Psoas muscle (tissue), 8 donors: ENCODE results near the gene MUSK. TPM values are rescaled to one million over a fixed set of nuclear protein-coding genes. Genes with fewer than 3 reads are reported as not detected.

Source experiments
- ATAC-seq, 4 donors: fragments of 200-7000 bp; cut with Tn5 transposase; one replicate each; pipeline ENCODE4 v1.9.1; 2020; ENCODE audit warnings: moderate library complexity in 3 of 4, mild to moderate bottlenecking in 2 of 4
- DNase-seq, 2 donors: peaks; one replicate each; pipeline ENCODE4 v3.0.0-alpha.2; 2020
- H3K27ac ChIP-seq: fragments of 200-600 bp; one replicate; pipeline ENCODE4 v1.8.0; 2022
- H3K27me3 ChIP-seq, 3 donors: fragments of 200-600 bp in 1 of 3; one replicate each; pipeline versions ENCODE4 v1.6.1 to v1.8.0; 2013 to 2022; ENCODE audit warnings: low read length in 2 of 3, mild to moderate bottlenecking in 2 of 3, moderate library complexity in 1 of 3; ENCODE audit not compliant: insufficient read depth in 3 of 3
- H3K36me3 ChIP-seq, 2 donors: fragments of 200-600 bp in 1 of 2; one replicate each; pipeline versions ENCODE4 v1.6.1 to v1.8.0; 2013 to 2022; ENCODE audit warnings: low read depth in 1 of 2, mild to moderate bottlenecking in 1 of 2, moderate library complexity in 1 of 2; ENCODE audit not compliant: insufficient read depth in 1 of 2
- H3K4me1 ChIP-seq: fragments of 200-600 bp; one replicate; pipeline ENCODE4 v1.8.0; 2022
- H3K4me3 ChIP-seq: fragments of 200-600 bp; one replicate; pipeline ENCODE4 v1.8.0; 2022; ENCODE audit warnings: mild to moderate bottlenecking
- H3K9me3 ChIP-seq: fragments of 200-600 bp; one replicate; pipeline ENCODE4 v1.8.0; 2022
- WGBS, 3 donors: extraction: QIAGEN DNeasy Blood & Tissue Kit; methylation state at CpG; one replicate each; pipeline versions ENCODE4 v1.1.6 to v1.1.7; 2013; 5-methylcytosine and 5-hydroxymethylcytosine counted together
- intact Hi-C, 2 donors: fragments of 100-400 bp; cut with DNase I; formaldehyde crosslinking; loops; one replicate each; pipeline versions ENCODE4 v1.11.0 to v1.14.2; 2022
- polyA plus RNA-seq, 3 donors: library from polyadenylated mRNA; stranded (reverse); fragments of 200-250 nt; gene quantifications; one replicate each; pipeline ENCODE4 v1.2.3, GENCODE V29; 2013
- total RNA-seq, 4 donors: library from RNA; stranded (reverse); fragmentation: NEBNext Ultra II Directional in 2 of 4; extraction: Animal tissue kit (Norgen Biotek cat#: 25700) in 2 of 4; gene quantifications; one replicate each; pipeline versions ENCODE4 v1.2.1 to v1.2.4, GENCODE V29; 2021 to 2023
- TF ChIP-seq, protein P1 (sequence below): fragments of 200-600 bp; IDR thresholded peaks from one replicate; pipeline ENCODE4 v1.8.0; 2022; ENCODE audit warnings: antibody characterized with exemption
- donor health status: healthy with polysubstance abuse.
- donor health status: DM: no; HTN: no; CAD: no; lungs with moderate emphysema.
- donor health status: Bipolar disorder and iron deficiency.
- donor health status: healthy.
- donor health status: DM: yes; HTN: yes; CAD: no.
- donor health status: DM: no; HTN: no; CAD: no.
- donor health status: DM: no; HTN: no; CAD: no.
- donor health status: DM: yes; HTN: yes; CAD: no.

Gene MUSK
- total and polyA plus RNA-seq, 7 donors: 0.66 to 15.7 (median 2.9) TPM

- Histone ChIP-seq H3K4me3 (no peak overlapping the region), H3K4me1 (no peaks in the 10 kb centered on the region), H3K27ac (no peak overlapping the region), H3K9me3 (no peaks in the 10 kb centered on the region), H3K36me3 (no peaks in the 10 kb centered on the region), H3K27me3 (no peaks in the 10 kb centered on the region)
- intact Hi-C loops: no loop called here
- ATAC-seq (no peak), DNase-seq (no peak)
- TF ChIP-seq, protein P1, sequence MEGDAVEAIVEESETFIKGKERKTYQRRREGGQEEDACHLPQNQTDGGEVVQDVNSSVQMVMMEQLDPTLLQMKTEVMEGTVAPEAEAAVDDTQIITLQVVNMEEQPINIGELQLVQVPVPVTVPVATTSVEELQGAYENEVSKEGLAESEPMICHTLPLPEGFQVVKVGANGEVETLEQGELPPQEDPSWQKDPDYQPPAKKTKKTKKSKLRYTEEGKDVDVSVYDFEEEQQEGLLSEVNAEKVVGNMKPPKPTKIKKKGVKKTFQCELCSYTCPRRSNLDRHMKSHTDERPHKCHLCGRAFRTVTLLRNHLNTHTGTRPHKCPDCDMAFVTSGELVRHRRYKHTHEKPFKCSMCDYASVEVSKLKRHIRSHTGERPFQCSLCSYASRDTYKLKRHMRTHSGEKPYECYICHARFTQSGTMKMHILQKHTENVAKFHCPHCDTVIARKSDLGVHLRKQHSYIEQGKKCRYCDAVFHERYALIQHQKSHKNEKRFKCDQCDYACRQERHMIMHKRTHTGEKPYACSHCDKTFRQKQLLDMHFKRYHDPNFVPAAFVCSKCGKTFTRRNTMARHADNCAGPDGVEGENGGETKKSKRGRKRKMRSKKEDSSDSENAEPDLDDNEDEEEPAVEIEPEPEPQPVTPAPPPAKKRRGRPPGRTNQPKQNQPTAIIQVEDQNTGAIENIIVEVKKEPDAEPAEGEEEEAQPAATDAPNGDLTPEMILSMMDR: no peak
- 79 to 84% (median 79%) methylated on average over 3 of the region's 3 CpGs for whole genome bisulfite sequencing, 3 donors
Measured at GRCh38 chr9:110809038-110809595, 140.5 kb downstream of the MUSK start.

- no peak for DNase-seq
- WGBS, 3 donors: 92 to 97% (median 93%) methylated on average over 1 of the region's 1 CpG
- TF ChIP-seq, protein P1: no peak
- ATAC-seq: no peak
- H3K4me3 ChIP-seq: no peak overlapping the region
- intact Hi-C loops: no loop called here
- H3K9me3 ChIP-seq: no peaks in the 10 kb centered on the region
- no peaks in the 10 kb centered on the region for H3K27me3 ChIP-seq
- H3K27ac ChIP-seq: no peak overlapping the region
- no peaks in the 10 kb centered on the region for H3K4me1 ChIP-seq
- H3K36me3 ChIP-seq: no peaks in the 10 kb centered on the region
Measured at GRCh38 chr9:110810262-110810976, 141.8 kb downstream of the MUSK start.

GRCh38 chr9:110812886-110813285 is 144.3 kb downstream of the MUSK start:
- no peak for DNase-seq
- TF ChIP-seq, protein P1: no peak
- Histone ChIP-seq H3K36me3 (no peaks in the 10 kb centered on the region), H3K27ac (no peak overlapping the region), H3K4me1 (no peaks in the 10 kb centered on the region), H3K4me3 (no peak overlapping the region), H3K9me3 (no peaks in the 10 kb centered on the region), H3K27me3 (no peaks in the 10 kb centered on the region)
- 61 to 88% (median 86%) methylated on average over 3 of the region's 3 CpGs for WGBS, 3 donors
- intact Hi-C loops: no loop called here
- no peak for ATAC-seq

DNA sequence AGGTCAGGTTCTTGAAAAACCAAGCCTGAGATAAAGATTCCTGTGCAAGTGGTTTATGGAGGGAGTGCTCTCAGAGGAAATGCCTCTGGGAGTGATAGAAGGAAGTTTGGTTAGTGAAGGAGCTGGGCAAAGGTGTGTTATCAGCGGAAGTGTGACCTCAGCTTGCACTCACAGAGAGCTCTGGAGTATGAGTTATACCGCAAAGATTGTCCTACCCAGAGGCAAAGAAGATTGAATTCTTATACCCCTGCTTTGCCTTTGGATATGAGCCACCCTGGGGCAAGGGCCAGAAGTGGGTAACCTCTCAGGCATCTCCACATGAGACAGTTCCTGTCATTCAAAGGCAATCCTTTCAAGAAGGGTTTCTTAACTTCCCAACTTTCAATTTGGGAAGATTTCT is 145.6 kb downstream of the MUSK start:
- TF ChIP-seq, protein P1: no peak
- H3K4me3 ChIP-seq: no peak overlapping the region
- 55 to 61% (median 59%) methylated on average over 2 of the region's 2 CpGs for WGBS, 3 donors
- DNase-seq (no peak), ATAC-seq (no peak)
- no peaks in the 10 kb centered on the region for H3K4me1 ChIP-seq
- H3K27ac ChIP-seq: no peak overlapping the region
- no peaks in the 10 kb centered on the region for H3K9me3 ChIP-seq
- intact Hi-C loops: no loop called here
- no peaks in the 10 kb centered on the region for H3K27me3 ChIP-seq
- H3K36me3 ChIP-seq: no peaks in the 10 kb centered on the region
